Activated CD4-positive, CD25-positive, alpha-beta regulatory T cell treated with anti-CD3 and anti-CD28 coated beads, Interleukin-2, amount 50 U/mL, for 16 hours (primary cell): ENCODE data around the gene INPP5A.
A peak's percentile ranks its signal among the peaks of the same experiment; 100 is the strongest.

Source experiments
- DNase-seq: peaks from one replicate; pipeline ENCODE4 v3.0.0-alpha.2; 2020; ENCODE audit warnings: low read depth, low spot score

Gene INPP5A

DNA sequence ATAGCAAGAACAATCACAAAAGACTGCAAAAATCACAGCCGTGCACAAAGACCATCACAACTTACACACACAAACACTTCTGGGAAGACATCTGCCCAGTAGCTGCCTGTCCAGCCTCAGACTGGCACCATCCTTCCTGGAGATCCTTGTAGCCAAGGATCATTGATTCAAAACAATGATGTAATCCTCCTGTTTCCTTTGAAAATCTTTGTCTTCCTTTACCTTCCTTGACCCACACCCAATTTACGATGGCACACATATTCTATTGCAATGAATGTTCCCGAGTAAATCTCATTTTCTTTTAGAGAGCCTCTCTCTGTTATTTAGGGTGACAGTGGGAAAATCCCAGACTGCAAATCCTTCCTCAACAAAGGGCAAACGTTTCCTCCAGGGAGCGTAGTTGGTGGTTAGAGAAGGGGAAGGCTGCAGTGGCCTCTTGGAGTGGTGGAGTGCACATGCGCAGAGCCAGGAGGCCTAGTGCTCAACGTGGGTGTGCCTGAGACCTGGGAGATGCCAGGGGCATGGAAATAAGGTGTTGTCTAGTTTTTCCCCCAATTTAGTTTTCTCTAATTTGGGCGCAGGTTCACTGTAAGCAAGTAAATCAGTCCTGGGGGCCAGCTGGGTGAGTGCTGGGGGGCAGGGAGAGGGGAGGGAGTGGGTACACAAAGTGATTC, 3.1 kb upstream of the INPP5A start:
- DNase-seq = no peak

- DNase-seq = no peak
Measured at GRCh38 chr10:132535065-132535651, 2.4 kb upstream of the INPP5A start.

DNA sequence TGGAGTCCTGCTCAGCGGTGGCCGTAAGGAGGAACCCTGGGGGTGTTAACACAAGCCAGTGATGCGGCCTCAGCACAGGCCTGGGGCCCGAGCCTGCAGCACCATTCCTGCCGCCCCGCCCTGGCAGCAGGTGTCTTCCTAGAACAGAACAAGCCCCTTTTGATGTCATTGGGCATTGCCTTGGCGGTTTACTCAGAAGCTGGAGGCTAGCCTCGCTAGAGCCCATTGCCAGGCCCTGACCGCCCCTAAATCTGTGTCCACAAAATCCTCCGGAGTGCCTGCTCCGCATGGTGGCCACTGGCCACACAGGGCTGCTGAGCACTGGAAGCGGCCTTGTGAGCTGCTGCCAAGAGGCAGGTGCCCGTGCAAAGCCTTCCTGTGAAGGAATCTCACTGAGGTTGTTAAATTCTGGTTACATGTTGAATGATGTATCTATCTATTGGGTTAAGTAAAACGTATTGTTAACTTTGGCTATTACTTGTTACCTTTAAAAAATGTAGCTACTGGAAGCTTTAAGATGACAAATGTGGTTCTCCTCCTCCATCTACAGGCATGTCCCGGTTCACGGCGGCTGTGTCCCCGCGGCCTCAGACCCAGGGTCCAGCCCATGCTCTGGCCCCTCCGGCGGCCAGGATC, 1.2 kb upstream of the INPP5A start:
- DNase-seq = no peak

GRCh38 chr10:132536877-132537683, 507 bp upstream of the INPP5A start:
- DNase-seq = peak; percentile 100

DNA sequence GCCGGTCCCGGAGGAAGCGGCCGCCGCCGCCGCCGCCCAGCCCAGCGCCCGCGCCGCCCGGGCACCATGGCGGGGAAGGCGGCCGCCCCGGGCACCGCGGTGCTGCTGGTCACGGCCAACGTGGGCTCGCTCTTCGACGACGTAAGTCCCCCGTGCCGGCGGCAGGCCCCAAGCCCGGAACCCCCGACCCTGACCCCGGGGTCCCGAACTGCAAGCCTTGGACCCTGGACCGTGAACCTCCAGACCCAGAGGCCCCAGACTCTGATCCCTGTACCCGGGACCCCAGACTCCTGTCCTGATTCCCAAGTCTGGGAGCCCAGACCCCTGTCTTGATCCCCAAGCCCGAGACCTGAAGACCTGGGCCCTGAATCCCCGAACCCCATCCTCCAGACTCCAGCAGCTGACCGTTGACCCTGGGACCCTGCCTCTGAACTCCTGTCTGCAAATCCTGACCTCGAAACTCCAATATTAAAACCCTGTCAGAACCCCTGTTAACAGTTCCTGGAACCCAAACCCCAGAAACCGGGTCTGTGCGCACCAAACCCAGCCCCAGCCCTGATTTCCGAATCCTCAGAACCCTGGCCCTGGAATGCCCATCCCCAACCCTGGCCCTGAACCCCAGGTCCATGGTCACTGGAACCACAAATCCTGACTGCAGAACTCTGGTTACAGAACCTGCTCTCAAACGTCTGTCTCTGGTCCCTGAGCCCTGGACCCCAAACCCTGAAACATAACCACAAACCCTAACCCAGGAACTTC, 623 bp downstream of the INPP5A start:
- no peak for DNase-seq

GRCh38 chr10:132538790-132539421, 1.3 kb downstream of the INPP5A start:
- DNase-seq = no peak

- DNase-seq = no peak
Measured at GRCh38 chr10:132539431-132539839, 1.8 kb downstream of the INPP5A start.

GRCh38 chr10:132539894-132540293, 2.3 kb downstream of the INPP5A start:
- DNase-seq = no peak

DNA sequence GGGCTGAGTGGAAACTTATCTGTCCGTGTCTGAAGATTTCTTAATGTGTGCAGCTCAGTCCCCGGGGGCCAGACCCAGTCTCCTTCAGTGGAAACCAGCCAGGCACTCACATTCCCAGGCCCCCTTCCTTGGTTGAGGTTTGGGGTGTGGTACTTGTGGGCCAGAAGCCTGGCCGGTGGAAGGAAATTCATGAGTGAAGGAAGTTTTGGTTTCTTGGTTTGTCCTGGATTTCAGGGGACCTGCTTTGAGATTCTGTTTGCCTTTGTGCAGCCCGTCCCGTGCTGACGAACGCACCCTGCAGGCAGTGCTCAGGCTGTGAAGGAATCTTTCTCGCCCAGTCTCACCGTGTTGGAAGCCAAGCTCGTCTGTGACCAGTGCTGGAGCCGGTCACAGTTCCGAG, 2.9 kb downstream of the INPP5A start:
- no peak for DNase-seq

DNA sequence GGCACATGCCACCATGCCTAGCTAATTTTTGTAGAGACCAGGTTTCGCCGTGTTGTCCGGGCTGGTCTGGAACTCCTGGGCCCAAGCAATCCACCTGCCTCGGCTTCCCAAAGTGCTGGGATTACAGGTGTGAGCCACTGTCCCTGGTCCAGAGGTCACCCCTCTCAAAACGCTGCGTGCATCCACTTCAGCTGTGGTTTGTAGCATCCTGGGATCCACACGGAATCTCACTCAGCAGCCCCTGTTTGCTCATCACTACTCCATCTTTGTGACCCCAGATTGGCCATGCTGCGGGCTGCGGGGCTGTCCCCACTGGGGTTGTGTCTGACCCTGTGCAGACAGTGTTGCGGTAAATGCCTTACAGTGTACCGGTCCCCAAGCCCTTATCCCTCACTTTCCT, 3.5 kb downstream of the INPP5A start:
- DNase-seq = no peak

DNA sequence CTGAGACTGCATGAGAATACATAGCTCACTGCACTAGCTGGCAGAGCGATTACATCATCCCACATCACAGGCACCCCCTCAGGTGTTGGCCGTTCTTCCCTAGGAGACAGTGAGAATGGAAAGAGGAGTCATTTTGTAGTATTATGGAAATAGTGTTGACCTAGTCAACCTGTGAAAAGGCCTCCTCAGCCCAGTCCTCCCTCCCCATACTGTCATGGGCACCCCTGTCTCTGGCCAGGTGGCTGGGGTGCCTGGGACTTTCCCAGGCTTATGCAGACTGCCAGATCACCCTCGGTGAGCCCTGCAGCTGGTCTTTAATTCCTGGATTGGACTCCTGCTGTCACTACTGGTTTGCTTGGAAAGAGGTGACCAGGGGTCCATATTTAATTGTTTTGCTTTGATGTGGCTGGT, 4.0 kb downstream of the INPP5A start:
- no peak for DNase-seq

DNA sequence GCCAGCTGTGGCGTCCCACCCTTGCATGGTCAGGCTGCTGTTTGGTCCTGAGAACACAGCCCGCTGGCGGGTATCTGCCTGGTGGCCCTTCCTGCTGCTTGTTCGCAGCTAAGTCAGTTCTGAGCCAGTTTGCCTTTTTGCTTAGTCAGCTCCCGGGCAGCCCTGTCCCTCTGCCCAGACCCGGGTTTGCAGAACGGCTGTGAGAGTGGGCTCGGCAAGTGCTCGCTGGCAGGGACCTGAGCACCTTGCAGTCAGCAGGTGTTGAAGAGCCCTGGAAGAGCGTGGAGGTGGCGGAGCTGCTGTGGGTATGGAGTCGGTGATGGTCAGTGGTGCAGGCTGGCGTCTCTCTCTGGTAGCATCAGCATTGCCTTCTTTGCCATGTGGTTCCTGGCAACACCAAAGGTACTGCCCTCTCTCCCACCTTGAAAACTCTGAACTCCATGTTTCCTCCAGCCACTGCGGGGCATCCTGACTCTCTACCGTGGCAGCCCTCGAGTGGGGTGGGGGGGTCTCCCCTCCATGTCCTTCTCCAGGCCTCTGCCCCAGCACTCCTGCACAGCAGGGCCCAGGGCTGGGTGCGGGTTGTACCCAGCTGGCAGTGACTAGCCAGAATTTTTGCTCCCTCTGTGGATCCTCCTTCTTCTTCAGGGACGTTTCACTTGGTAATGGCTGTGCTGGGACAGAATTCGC, 4.6 kb downstream of the INPP5A start:
- no peak for DNase-seq

GRCh38 chr10:132542819-132543218, 5.2 kb downstream of the INPP5A start:
- no peak for DNase-seq

DNA sequence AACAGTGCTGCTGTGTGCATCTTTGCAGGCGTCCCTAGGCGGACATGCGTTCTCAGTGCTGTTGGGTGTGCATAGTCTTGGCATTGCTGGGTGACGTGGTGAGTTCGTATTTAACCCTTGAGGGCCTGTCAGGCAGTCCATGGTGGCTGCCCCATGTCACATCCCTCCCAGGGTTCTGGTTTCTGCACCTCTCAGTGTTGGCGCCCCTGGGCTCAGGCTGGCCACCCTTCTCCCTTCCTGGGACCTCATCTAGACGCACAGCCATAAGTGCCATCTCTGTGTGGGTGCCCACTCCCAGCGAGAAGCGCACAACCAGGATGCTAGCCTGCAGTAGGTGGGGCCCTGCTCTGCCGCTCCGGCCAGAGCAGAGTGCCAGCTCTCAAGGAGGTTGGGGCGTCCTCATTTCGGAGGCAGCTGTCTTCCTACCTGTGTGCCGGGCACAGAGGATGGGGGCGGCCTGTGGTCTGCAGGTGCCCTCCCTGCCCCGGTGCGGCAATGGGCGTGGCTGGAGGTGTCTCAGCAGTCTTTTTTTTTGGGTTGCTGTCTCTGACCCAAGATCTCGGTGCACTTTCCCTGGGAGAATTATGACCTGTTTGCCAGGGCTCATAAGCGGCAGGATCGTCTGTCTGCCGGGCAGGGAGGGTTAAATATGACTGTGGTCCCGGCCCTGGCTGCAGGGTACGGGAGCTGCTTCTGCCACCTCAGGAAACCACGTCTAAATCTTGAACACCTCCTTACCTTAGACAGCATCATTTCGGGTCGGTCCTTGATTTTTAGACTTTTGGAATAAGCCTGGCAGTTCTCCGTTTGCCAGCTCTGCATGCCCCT, 6.5 kb downstream of the INPP5A start:
- no peak for DNase-seq

DNA sequence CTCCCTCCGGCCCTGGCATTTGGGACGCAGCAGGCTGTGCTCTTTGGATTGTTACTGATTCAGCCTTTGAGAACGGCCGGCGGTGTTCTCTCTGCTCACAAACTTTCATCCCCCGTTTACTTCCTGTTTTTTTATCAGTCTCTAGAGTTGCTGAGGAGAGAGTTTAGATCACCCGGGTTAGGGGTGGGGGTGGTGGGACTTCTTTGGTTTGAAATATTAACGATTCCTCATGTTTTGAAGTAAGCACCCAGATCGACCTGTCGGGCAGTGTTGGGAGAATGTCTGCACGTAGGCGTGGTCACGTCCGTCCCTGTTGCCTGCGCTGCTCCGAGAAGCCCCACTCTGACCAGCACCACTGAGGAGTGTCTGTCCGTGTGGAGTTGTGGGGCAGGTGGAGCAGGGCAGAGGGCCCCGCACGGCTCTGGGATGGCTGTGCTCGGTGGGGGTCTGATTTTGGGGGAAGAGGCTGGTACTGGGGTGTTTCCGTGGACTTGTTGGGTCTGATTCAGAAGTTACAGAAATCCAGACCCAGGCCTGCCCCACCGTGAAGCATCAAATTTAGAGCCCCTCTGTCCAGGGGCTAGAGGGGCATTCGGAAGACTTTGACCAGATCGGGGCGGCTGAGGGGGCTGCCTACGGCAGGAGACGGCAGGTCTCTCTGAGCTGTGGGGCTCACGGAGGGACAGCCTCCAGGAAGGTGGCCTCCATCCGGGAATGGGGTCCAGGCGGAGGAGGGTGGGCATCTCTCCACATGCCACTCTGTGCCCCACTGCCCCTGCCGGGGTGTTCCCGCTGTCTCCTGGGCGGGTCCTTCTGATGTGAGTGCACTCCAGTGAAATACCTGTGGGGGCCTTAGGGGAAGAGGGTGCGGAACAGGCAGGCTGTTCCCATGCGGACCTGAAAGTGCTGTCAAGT, 7.4 kb downstream of the INPP5A start:
- DNase-seq = no peak

DNA sequence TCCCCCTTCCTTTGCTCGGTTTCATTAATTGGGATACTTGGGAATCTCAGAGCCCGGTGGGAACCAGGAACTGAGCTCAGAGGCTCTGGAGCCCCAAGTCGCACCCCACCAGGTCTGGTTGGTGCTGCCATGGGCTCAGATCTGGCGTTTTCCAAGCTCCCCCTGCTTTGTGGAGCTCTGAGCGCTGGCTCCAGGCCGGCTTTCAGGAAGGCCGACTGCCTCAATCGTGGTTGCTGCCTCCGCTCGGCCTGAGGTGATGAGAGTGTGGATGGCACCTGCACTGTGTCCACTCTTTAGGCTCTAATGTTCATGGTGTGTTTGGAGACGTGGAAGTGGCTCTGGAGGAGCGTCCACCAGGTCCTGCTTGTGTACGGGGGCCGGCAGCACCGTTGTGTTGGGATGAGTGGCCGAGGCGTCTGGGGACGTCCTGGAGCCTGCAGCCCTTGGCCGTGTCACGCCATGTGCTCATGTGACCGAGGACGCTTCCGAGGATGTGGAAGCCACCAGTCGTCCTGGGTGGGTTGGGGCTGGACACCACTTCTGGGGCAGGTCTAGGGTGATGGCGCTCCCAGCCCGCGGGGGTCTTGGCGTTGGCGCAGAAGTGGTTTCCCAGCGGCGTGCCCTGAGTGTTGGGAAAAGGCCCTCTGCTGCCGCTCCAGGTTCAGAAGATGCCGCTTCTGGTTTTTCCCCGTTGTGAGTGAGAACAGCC, 8.2 kb downstream of the INPP5A start:
- DNase-seq = no peak

- DNase-seq = no peak
Measured at GRCh38 chr10:132546567-132547420, 9.2 kb downstream of the INPP5A start.
